M059J (cell line): ENCODE data around the gene KIAA0040. TPM values are rescaled to one million over a fixed set of nuclear protein-coding genes. Genes with fewer than 3 reads are reported as not detected.

Experiments
- total RNA-seq: library from RNA; depleted of rRNA; stranded (reverse); fragments of >200 nt; shearing (Covaris generic); gene quantifications from 2 replicates; pipeline ENCODE4 v1.2.3, GENCODE V29; 2014; rRNA removed

Gene KIAA0040
- total RNA-seq, 1 experiment from 2014 or later: 4.6 TPM

Other genes with a start within 250 kb of the KIAA0040 start
- gene CACYBP, start 192.8 kb downstream of the KIAA0040 start, total RNA-seq: 179 and 209 TPM in 2 replicates
- 26.1 and 33.4 TPM in 2 replicates for gene MRPS14, start 169.4 kb downstream of the KIAA0040 start, total RNA-seq
- not detected in 2 replicates for gene TNN, start 124.9 kb downstream of the KIAA0040 start, total RNA-seq